Measurements from ENCODE around the gene FAM181B. TPM values are rescaled to one million over a fixed set of nuclear protein-coding genes. Genes with fewer than 3 reads are reported as not detected.

FAM181B gene
- total and polyA plus RNA-seq, 2 donors (not counting 3 experiments of a cell fraction or from before 2014, with no cell fraction given) = not detected

DNA sequence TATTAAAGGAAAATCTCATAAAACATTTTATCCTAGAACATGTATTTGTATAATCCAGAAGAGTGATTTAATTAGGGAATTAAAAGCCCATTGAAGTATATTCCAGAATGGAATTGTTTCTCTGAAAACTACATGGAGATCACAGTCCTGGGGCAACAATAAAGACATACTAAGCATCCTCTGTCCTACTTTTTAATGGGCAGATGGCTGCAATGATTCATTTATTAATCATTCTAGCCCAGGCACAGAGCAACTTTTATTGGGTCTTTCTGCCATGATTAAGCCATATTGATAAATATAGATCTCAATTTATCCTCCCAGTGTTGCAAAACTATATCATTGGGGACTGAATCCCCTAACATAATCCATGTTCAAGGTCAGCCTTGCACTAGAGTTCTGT, 22.0 kb downstream of the FAM181B start:
- H3K9me3 ChIP-seq (replicated peaks; ENCODE audit: control insufficient read depth, insufficient read depth, low read length) = no peaks in the 10 kb centered on the region
- peaks cover 6 to 35% of the 10 kb centered on the region in 2 experiments for H3K27me3 ChIP-seq (ENCODE audit: control insufficient read depth in 2 of 2, insufficient read depth in 2 of 2, low read length in 2 of 2)
- no peak overlapping the region for H3K4me3 ChIP-seq (replicated peaks in 1 of 3; ENCODE audit: insufficient read depth in 1 of 3, low read depth in 1 of 3, low read length in 3 of 3)
- H2AFZ ChIP-seq (ENCODE audit: low read depth, low read length) = no peak overlapping the region
- no peak overlapping the region for H3K9ac ChIP-seq (replicated peaks; ENCODE audit: extremely low read depth, insufficient read depth, low read length)
- TF ChIP-seq FOS (IDR thresholded peaks at IDR 0.05; ENCODE audit: borderline replicate concordance, insufficient read depth, low read length) (no peak), JUN (IDR thresholded peaks at IDR 0.05; ENCODE audit: borderline replicate concordance, insufficient read depth, insufficient read length, low read depth) (no peak), POLR2AphosphoS5 (IDR thresholded peaks at IDR 0.05; ENCODE audit: insufficient read depth, low read depth, low read length) (no peak), EZH2 (IDR thresholded peaks at IDR 0.05; ENCODE audit: borderline replicate concordance, low read depth, low read length, severe bottlenecking) (no peak)
- TF ChIP-seq, protein P1, sequence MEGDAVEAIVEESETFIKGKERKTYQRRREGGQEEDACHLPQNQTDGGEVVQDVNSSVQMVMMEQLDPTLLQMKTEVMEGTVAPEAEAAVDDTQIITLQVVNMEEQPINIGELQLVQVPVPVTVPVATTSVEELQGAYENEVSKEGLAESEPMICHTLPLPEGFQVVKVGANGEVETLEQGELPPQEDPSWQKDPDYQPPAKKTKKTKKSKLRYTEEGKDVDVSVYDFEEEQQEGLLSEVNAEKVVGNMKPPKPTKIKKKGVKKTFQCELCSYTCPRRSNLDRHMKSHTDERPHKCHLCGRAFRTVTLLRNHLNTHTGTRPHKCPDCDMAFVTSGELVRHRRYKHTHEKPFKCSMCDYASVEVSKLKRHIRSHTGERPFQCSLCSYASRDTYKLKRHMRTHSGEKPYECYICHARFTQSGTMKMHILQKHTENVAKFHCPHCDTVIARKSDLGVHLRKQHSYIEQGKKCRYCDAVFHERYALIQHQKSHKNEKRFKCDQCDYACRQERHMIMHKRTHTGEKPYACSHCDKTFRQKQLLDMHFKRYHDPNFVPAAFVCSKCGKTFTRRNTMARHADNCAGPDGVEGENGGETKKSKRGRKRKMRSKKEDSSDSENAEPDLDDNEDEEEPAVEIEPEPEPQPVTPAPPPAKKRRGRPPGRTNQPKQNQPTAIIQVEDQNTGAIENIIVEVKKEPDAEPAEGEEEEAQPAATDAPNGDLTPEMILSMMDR (IDR thresholded peaks at IDR 0.05; ENCODE audit: extremely low read depth in 1 of 2, insufficient read depth in 1 of 2, low read depth in 1 of 2, low read length in 2 of 2) = no peak
- TF ChIP-seq, protein P2, sequence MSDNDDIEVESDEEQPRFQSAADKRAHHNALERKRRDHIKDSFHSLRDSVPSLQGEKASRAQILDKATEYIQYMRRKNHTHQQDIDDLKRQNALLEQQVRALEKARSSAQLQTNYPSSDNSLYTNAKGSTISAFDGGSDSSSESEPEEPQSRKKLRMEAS (IDR thresholded peaks at IDR 0.05; ENCODE audit: insufficient read depth, insufficient read length) = no peak
- FAIRE-seq = no peak
- no peaks in the 10 kb centered on the region for H3K36me3 ChIP-seq (ENCODE audit: control insufficient read depth in 2 of 2, extremely low read depth in 1 of 2, insufficient read depth in 2 of 2, low read length in 2 of 2)
- ChIA-PET CTCF (no interaction called here), POLR2A (no interaction called here)
- dilution Hi-C loops (cut with MboI; ENCODE audit: extremely low pct_ligation_motif_present, low sequenced_read_pairs) (no loop called here), intact Hi-C loops (cut with micrococcal nuclease) (no loop called here)
- H3K9me1 ChIP-seq (replicated peaks; ENCODE audit: control insufficient read depth, extremely low read depth, insufficient read depth, low read length) = no peaks in the 10 kb centered on the region
- no peaks in the 10 kb centered on the region for H3K4me1 ChIP-seq (ENCODE audit: control insufficient read depth, extremely low read depth, insufficient read depth, low read length)
- no peaks in the 10 kb centered on the region for H3K79me2 ChIP-seq (ENCODE audit: control insufficient read depth, insufficient read depth, low read length)
- no peak overlapping the region for H3K4me2 ChIP-seq (ENCODE audit: insufficient read depth, low read length)
- no TSS peak for BruUV-seq (replicated peaks)
- H4K20me1 ChIP-seq (replicated peaks; ENCODE audit: control insufficient read depth, extremely low read depth, insufficient read depth, low read length) = no peaks in the 10 kb centered on the region
- H3K27ac ChIP-seq (ENCODE audit: insufficient read depth, low read depth, low read length) = no peak overlapping the region
- no peak for DNase-seq (ENCODE audit: low read depth, low spot score)
